Coronary artery (tissue), 2 donors: Measurements from ENCODE around the gene KMT2D.
"Not testable (repeated sequence)": the region's sequence is repeated elsewhere in the genome, so short reads cannot be mapped to it uniquely, and the experiment has no call there.

Experiments used
- DNase-seq: peaks from one replicate; pipeline ENCODE4 v3.0.0-alpha.2; 2017; ENCODE audit warnings: low spot score
- H3K27ac ChIP-seq, 2 donors: fragments of 200-600 bp; sonication (generic); one replicate each; pipeline ENCODE4 v1.5.1; 2016 to 2019
- H3K4me3 ChIP-seq: fragments of 200-600 bp; sonication (generic); 2 replicates; pipeline ENCODE4 v1.5.1; 2016; ENCODE audit warnings: mild to moderate bottlenecking, moderate library complexity
- TF ChIP-seq, protein P1 (sequence below): fragments of 200-600 bp; sonication (generic); IDR thresholded peaks from one replicate; pipeline ENCODE4 v1.5.1; 2019; ENCODE audit warnings: antibody characterized with exemption

Gene KMT2D

DNA sequence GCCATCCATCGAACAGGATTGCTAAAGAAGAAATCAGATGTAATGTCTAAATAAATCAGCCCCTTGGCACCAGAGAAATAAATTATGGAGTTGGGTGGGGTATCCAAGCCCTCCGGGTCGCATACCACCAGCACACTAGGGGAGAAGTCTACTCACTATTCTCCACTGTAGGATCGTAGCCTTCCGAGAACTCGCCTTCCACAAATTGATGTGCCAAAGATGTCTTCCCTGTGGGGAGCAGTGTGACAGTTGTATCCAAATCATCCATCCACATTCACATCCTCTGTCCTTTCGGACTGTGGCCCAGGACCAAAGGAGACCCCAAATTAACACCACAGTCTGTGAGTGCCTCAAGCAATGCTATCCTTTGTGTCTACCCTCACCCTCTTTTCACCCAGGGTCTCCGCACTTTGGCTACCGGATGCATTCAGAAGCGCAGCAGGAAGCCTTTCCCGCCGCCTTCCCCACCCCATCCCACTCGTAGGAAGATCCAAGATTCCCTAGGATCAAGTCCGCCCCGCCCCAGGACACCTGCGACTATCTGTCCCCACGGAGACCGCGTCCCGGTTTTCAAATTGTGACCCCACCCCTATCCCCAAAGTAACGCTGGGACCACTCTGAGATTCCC, 8.4 kb upstream of the KMT2D start:
- H3K4me3 ChIP-seq: peak overlapping the region; percentile 82
- peak; percentile 71 for DNase-seq
- H3K27ac ChIP-seq: peak overlapping the region in 1 of 2 donors; percentile 63
- TF ChIP-seq, protein P1, sequence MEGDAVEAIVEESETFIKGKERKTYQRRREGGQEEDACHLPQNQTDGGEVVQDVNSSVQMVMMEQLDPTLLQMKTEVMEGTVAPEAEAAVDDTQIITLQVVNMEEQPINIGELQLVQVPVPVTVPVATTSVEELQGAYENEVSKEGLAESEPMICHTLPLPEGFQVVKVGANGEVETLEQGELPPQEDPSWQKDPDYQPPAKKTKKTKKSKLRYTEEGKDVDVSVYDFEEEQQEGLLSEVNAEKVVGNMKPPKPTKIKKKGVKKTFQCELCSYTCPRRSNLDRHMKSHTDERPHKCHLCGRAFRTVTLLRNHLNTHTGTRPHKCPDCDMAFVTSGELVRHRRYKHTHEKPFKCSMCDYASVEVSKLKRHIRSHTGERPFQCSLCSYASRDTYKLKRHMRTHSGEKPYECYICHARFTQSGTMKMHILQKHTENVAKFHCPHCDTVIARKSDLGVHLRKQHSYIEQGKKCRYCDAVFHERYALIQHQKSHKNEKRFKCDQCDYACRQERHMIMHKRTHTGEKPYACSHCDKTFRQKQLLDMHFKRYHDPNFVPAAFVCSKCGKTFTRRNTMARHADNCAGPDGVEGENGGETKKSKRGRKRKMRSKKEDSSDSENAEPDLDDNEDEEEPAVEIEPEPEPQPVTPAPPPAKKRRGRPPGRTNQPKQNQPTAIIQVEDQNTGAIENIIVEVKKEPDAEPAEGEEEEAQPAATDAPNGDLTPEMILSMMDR: no peak

- no peak overlapping the region for H3K27ac ChIP-seq
- no peak for DNase-seq
- TF ChIP-seq, protein P1: no peak
- H3K4me3 ChIP-seq: no peak overlapping the region
Observed at GRCh38 chr12:49066120-49066519, 5.5 kb upstream of the KMT2D start.

GRCh38 chr12:49064767-49065152, 4.2 kb upstream of the KMT2D start:
- Histone ChIP-seq H3K27ac (no peak overlapping the region), H3K4me3 (no peak overlapping the region)
- TF ChIP-seq, protein P1: no peak
- no peak for DNase-seq

GRCh38 chr12:49061916-49062315, 1.3 kb upstream of the KMT2D start:
- DNase-seq, H3K27ac ChIP-seq, H3K4me3 ChIP-seq: not testable (repeated sequence)

- H3K4me3 ChIP-seq: peak overlapping the region; percentile 88
- TF ChIP-seq, protein P1: no peak
- no peak for DNase-seq
- H3K27ac ChIP-seq: peak overlapping the region; percentile 88 to 98
Observed at GRCh38 chr12:49061157-49061650, 610 bp upstream of the KMT2D start.

- Histone ChIP-seq H3K4me3 (peak overlapping the region; percentile 88), H3K27ac (peak overlapping the region; percentile 88 to 98)
- TF ChIP-seq, protein P1: no peak
- peak; percentile 76 for DNase-seq
Observed at GRCh38 chr12:49059299-49060171, 1.1 kb downstream of the KMT2D start.

DNA sequence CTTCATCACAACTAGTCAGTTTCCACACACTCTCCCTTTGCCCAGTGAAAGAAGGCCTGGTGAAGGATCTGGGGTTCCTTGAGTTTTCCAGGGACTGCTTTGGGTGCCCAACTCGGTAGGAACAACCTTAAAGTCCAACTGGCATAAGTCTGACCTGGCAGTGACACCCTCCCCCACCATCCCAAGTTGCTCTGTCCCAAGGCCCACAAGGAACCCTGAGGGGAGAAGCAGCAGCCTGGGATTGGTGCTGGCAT, 1.6 kb downstream of the KMT2D start:
- peak; percentile 70 for DNase-seq
- Histone ChIP-seq H3K4me3 (peak overlapping the region; percentile 88), H3K27ac (peak overlapping the region; percentile 88 to 98)
- TF ChIP-seq, protein P1: no peak
